ENCODE data around the gene SARDH. TPM values are rescaled to one million over a fixed set of nuclear protein-coding genes. Genes with fewer than 3 reads are reported as not detected.

SARDH gene
- total and polyA plus RNA-seq, 2 of the 13 experiments (the other 11 are each of a cell fraction or from before 2014, with no cell fraction given): 11.6 to 34.9 TPM

DNA sequence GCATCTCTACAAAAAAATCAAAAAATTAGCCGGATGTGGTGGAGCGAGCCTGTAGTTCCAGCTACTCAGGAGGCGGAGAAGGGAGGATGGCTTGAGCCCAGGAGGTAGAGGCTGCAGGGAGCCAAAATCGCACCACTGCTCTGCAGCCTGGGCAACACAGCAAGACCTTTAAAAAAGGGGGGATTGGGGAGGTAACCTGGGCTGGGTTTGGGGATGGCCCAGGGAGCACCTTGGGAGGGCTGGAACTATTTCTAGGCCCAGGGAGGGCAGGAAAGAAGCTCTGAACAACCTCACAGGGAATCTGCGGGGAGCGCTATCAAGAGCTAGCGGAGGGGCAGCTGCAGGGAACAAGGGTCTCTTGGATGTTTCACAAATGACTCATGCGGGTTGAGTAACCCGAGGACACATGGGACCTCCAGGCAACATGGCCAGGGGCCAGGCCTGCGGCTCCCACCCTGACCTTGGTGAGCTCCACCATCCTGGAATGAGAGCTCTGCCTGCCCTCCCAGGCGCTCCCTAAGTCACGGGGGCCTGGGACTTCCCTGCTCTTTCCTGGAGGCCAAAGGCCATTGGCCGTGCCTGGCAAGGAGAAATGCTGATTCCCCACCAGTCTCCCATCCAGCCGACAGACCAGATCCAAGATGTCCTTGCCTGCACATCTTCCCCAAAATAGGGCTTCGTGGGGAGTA, 23.4 kb downstream of the SARDH start (continued):
- no peak for TF ChIP-seq STAT5B (CRISPR knock-in tag; IDR thresholded peaks at IDR 0.05)
- TF ChIP-seq ZNF615 (CRISPR knock-in tag; IDR thresholded peaks at IDR 0.05; ENCODE audit: borderline replicate concordance): no peak
- TF ChIP-seq ZNF761 (CRISPR knock-in tag; conservative IDR thresholded peaks at IDR 0.05): no peak; the same call in 1 of the 2 replicates
- peak; percentile 44; the same call in 1 of the 2 replicates for TF ChIP-seq KMT2A (CRISPR knock-in tag; IDR thresholded peaks at IDR 0.05)
- TF ChIP-seq, protein P1, sequence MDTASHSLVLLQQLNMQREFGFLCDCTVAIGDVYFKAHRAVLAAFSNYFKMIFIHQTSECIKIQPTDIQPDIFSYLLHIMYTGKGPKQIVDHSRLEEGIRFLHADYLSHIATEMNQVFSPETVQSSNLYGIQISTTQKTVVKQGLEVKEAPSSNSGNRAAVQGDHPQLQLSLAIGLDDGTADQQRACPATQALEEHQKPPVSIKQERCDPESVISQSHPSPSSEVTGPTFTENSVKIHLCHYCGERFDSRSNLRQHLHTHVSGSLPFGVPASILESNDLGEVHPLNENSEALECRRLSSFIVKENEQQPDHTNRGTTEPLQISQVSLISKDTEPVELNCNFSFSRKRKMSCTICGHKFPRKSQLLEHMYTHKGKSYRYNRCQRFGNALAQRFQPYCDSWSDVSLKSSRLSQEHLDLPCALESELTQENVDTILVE (CRISPR knock-in tag; IDR thresholded peaks at IDR 0.05): peak; percentile 73; the same call in 1 of the 2 replicates
- TF ChIP-seq MED1 (CRISPR knock-in tag; IDR thresholded peaks at IDR 0.05): peak; percentile 91
- no peak for TF ChIP-seq ZNF672 (CRISPR knock-in tag; IDR thresholded peaks at IDR 0.05)
- no peak for TF ChIP-seq MTERF4 (CRISPR knock-in tag; IDR thresholded peaks at IDR 0.05)
- no peak for TF ChIP-seq SRF (IDR thresholded peaks at IDR 0.05; ENCODE audit: low read depth, low read length)
- TF ChIP-seq TBX2 (CRISPR knock-in tag; IDR thresholded peaks at IDR 0.05; ENCODE audit: borderline replicate concordance): peak; percentile 35; the same call in 1 of the 2 replicates
- no peak for TF ChIP-seq MXD4 (CRISPR knock-in tag; IDR thresholded peaks at IDR 0.05)
- TF ChIP-seq ZNF580 (CRISPR knock-in tag; IDR thresholded peaks at IDR 0.05; ENCODE audit: borderline replicate concordance, low read depth): peak; percentile 45; the same call in 1 of the 2 replicates
- peak; percentile 73 for TF ChIP-seq ZGPAT (CRISPR knock-in tag; IDR thresholded peaks at IDR 0.05)
- TF ChIP-seq ZNF331 (CRISPR knock-in tag; IDR thresholded peaks at IDR 0.05): peak; percentile 88
- TF ChIP-seq, protein P2, sequence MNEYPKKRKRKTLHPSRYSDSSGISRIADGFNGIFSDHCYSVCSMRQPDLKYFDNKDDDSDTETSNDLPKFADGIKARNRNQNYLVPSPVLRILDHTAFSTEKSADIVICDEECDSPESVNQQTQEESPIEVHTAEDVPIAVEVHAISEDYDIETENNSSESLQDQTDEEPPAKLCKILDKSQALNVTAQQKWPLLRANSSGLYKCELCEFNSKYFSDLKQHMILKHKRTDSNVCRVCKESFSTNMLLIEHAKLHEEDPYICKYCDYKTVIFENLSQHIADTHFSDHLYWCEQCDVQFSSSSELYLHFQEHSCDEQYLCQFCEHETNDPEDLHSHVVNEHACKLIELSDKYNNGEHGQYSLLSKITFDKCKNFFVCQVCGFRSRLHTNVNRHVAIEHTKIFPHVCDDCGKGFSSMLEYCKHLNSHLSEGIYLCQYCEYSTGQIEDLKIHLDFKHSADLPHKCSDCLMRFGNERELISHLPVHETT (CRISPR knock-in tag; conservative IDR thresholded peaks at IDR 0.05): no peak
- TF ChIP-seq ZNF780A (CRISPR knock-in tag; IDR thresholded peaks at IDR 0.05): no peak
- TF ChIP-seq ZBTB2 (CRISPR knock-in tag; IDR thresholded peaks at IDR 0.05; ENCODE audit: low read depth): no peak; the same call in 1 of the 2 replicates
- TF ChIP-seq, protein P3, sequence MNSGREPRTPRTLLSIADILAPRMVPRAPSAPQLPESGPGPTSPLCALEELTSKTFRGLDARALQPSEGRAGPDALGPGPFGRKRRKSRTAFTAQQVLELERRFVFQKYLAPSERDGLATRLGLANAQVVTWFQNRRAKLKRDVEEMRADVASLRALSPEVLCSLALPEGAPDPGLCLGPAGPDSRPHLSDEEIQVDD (CRISPR knock-in tag; IDR thresholded peaks at IDR 0.05; ENCODE audit: borderline replicate concordance): no peak
- TF ChIP-seq, protein P4, sequence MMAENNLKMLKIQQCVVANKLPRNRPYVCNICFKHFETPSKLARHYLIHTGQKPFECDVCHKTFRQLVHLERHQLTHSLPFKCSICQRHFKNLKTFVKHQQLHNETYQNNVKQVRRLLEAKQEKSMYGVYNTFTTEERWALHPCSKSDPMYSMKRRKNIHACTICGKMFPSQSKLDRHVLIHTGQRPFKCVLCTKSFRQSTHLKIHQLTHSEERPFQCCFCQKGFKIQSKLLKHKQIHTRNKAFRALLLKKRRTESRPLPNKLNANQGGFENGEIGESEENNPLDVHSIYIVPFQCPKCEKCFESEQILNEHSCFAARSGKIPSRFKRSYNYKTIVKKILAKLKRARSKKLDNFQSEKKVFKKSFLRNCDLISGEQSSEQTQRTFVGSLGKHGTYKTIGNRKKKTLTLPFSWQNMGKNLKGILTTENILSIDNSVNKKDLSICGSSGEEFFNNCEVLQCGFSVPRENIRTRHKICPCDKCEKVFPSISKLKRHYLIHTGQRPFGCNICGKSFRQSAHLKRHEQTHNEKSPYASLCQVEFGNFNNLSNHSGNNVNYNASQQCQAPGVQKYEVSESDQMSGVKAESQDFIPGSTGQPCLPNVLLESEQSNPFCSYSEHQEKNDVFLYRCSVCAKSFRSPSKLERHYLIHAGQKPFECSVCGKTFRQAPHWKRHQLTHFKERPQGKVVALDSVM (CRISPR knock-in tag; IDR thresholded peaks at IDR 0.05): peak; percentile 94
- no peak for TF ChIP-seq ZSCAN22 (CRISPR knock-in tag; IDR thresholded peaks at IDR 0.05)
- TF ChIP-seq ZNF44 (CRISPR knock-in tag; IDR thresholded peaks at IDR 0.05): no peak
